ENCODE data around the gene ZPLD1.

DNA sequence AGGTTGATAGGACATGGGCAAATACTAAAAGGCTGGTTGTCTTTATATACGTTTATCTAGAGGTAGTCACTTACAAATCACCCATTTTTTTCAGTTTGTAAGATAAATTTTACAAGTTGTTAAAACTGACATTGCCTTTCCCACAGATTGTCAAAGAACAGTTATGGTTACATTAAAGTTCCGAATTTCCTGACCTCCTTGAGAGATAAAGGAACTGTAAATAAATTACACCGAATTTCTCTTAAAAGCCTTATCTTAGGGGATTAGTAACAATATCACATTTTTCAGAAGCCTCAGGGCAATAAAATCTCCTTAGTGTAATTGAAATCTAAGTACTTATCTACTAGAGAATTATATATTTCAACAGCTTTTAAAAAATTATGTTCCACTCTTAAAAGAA lies 49.5 kb downstream of the ZPLD1 start:
- TF ChIP-seq POLR2A (IDR thresholded peaks at IDR 0.05): no peak
- TF ChIP-seq, protein P1, sequence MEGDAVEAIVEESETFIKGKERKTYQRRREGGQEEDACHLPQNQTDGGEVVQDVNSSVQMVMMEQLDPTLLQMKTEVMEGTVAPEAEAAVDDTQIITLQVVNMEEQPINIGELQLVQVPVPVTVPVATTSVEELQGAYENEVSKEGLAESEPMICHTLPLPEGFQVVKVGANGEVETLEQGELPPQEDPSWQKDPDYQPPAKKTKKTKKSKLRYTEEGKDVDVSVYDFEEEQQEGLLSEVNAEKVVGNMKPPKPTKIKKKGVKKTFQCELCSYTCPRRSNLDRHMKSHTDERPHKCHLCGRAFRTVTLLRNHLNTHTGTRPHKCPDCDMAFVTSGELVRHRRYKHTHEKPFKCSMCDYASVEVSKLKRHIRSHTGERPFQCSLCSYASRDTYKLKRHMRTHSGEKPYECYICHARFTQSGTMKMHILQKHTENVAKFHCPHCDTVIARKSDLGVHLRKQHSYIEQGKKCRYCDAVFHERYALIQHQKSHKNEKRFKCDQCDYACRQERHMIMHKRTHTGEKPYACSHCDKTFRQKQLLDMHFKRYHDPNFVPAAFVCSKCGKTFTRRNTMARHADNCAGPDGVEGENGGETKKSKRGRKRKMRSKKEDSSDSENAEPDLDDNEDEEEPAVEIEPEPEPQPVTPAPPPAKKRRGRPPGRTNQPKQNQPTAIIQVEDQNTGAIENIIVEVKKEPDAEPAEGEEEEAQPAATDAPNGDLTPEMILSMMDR (IDR thresholded peaks at IDR 0.05): no peak
